ENCODE measurements around the gene P2RY6. TPM values are rescaled to one million over a fixed set of nuclear protein-coding genes. Genes with fewer than 3 reads are reported as not detected.
"Not testable (repeated sequence)": the region's sequence is repeated elsewhere in the genome, so short reads cannot be mapped to it uniquely, and the experiment has no call there.

P2RY6 gene, protein sequence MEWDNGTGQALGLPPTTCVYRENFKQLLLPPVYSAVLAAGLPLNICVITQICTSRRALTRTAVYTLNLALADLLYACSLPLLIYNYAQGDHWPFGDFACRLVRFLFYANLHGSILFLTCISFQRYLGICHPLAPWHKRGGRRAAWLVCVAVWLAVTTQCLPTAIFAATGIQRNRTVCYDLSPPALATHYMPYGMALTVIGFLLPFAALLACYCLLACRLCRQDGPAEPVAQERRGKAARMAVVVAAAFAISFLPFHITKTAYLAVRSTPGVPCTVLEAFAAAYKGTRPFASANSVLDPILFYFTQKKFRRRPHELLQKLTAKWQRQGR
- 1.1 TPM in 1 of 2 replicates, not detected in the other for total RNA-seq

DNA sequence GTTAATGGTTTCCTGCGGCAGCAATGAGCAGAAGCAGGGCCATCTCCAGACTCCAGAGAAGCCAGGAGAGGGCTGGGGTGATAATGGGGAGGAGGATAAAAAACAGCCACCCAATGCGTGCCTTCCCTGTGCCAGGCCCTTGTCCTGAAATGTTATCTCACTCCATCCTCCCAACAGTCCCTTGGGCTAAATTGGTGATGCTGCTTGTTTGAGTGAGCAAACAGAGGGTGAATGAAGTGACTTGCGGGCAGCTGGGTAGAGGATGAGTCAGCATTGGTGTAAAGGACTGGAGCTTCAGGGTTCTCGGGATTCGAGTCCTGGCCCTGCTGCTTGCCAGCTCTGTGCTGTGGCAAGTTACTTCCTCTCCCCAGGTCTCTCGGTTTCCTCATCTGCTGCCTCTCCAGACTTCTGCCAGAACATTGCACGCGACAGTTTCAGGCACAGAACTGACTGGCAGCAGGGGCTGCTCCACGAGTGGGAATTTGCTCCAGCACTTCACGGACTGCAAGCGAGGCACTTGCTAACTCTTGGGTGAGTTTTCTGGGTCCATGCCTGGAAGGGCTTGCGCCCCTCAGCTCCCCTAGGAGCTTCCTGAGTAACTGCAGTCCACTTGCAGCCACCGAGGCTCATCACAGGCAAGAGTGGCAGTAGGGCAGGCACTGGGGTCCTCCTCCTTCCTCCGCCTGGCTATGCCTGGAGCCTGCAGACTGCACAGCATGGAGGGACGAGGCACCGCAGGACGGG, at the start of gene P2RY6:
Gene P2RY6, plus strand, starts transcription at position 403 of the 744 bp plus-strand sequence. CDS start 24,181 bp downstream, outside the sequence.
- no peak for DNase-seq (ENCODE audit: extremely low read depth, low read depth, low spot score)

DNA sequence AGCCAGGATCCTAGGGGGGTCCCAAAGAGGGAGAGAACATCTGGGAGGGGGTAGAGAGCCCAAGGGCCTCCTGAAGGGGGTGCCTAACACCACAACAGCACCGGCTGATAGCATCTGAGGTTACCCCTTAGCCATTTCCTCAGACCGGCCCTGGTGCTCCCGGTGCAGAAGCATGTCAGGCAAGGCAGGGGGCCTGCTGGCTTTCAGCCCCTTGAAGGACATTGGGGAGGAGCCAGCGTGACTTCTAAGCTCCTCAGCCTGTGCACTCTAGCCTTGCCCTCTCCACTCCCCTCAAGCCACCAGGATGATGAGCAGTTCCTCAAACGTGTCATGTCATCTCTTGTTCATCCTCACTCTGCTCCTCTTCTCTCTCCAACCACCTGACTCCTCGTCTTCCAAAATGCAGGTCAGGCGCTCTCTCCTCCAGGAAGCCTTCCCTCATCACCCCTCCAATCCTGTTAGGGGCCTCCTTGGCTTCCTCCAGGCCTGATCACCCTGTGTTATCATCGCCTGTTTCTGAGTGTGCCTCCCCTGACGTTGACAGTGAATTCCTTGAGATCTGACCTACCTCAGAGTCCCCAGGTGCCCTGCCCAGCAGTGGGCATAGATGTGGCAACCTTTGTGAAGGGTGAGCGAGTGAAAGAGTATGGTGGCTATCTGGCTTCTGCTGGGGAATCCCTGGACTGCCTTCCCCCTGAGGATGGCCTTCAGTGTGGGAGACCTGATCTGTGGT, 48.0 kb upstream of the P2RY6 start:
- DNase-seq (ENCODE audit: extremely low read depth, low read depth, low spot score), result no peak

DNA sequence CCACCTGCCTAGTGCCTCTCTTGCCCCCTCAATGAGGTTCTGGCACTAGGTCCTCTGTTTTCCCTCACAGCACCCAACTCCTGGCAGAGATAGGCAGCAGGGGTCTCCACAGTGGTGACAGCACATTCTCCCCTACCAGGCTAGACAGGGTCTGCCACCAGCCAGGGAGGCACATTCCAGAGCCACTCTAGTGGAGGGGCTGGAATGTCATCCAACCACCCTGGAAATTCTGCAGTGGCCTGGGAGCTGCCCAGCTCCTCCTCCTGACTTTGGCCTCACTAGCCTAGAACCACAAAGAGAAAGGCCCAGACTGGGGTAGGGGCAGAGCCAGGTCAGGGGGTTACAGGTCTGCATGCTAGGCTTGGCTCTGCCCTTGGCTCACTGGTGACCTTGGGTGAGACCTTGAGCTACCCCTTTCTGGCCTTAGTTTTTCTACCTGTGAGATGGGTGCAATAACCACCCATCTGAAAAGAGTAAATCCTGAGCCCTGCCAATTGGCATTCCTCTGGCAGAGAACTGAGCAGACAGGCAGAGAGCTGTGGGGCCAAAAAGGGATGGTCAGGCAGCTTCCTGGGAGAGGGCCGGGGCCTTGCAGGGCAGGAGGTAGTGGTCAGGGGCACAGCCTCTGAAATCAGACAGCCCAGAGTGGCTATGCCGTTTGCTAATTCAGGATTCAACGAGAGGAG, 47.0 kb upstream of the P2RY6 start:
- DNase-seq (ENCODE audit: extremely low read depth, low read depth, low spot score), result no peak

DNA sequence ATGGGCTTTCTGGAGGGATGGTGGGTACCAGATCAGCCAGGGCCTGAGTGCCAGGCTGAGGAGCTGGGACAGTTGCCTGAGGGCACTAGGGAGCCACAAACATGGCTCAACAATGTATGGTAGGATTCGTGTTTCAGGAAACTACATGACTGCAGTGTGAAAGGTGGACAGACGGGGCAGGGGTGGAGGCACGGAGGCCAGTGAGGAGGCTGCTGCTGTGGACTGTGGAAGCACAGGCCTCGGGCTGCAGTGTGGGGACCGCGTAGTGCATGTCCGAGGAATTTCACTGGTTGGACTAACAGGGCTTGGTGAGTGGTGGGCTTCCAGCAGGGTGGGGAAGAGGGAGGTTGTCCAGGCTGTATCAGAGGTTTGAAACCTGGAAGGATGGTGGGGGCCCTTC, 46.3 kb upstream of the P2RY6 start:
- no peak for DNase-seq (ENCODE audit: extremely low read depth, low read depth, low spot score)

DNA sequence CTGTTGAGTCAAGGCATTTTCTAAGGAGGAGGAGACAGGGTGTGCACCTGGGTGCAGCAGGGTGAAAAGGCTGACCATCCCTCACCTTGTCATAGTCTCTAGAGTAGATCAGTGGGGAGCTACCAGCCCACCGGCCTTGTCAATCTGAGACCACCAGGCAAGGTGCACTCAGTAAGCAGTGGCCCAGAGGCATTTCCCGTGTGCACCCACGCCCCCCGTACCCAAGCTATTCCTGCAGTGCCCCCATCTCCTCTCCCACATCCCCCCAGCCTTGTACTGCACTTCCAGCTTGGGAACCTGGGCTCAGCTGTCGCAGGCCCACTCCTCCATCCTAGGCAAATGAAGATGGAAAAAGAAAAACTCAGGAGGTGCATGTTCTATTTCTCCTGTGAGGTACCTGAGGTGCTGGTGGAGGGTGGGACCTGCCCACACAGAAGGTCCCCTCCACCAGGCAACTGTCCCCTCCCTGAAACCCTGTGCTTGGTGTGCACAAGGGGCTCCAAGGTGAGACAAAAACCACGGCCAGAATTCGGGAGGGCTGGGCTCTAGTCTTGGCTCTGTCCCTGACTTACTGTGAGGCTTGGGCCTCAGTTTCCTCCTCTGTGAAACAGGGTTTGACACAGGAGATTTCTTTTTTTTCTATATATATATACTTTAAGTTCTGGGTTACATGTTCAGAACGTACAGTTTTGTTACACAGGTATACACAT, 45.7 kb upstream of the P2RY6 start:
- no peak for DNase-seq (ENCODE audit: extremely low read depth, low read depth, low spot score)

DNA sequence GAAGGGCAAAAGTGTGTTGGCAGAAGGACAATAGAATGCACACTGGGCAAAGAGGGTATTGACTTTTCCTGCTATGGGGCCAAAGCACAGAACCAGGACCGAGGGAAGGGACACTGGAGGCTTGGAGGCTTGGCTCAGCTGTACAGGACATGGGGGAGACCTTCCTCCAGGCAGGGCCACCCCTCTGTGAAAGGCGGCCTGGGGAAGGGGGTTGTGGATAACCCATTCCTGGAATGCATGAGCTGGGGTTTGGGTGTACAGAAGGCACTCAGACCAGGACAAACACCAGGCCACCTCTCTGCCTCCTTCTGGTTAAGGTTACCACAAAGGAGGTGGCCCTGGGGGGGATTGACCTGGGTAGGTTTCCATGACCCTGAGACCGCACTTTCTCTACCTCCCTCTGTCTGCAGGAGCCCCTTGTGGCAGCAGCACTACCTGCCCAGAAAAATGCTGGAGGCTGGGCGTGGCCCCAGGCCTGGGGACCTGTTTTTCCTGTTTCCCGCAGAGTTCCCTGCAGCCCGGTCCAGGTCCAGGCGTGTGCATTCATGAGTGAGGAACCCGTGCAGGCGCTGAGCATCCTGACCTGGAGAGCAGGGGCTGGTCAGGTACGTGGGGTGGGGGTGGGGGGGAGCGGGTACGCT, 44.4 kb upstream of the P2RY6 start:
- DNase-seq (ENCODE audit: extremely low read depth, low read depth, low spot score), result no peak

DNA sequence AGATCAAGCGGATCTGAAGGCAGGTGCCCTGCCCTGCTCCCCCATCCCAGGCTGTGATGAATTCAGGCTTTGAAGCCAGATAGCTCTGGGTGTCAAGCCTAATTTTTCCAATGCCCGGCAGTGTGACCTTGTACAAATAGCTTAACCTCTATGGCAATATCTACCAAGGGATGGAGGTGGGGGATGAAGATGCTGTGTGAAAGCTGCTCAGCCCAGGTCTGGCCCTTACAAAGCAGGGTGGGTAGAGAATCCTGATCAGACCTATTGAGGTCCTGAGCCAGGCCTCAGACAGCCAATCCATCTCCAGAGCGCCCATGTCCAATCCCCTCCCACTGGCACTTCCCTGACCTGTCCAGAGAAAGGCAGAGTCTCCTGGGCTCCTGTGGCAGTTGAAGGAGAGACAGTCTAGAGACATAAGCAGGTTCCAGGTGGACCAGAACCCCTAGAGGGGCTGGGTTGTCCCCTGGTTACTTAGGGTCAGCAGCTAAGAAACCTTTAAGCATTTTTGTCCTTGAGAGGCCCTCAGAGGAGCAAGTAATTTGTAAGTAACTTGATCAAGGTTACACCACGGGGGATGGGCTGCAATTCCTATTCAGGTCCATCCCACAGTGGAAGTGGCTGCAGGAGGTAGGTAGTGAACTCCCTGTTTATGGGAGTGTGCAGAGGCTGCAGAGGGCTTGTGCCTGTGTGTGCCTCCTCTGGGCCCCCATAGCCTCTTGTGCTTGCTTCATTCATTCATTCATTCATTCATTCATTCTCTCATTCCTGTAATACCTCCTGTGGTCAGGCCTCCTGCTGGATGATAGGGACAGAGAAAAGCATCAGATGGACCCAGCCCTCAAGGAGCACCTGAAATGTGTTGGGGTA, 43.6 kb upstream of the P2RY6 start:
- DNase-seq (ENCODE audit: extremely low read depth, low read depth, low spot score), result no peak

DNA sequence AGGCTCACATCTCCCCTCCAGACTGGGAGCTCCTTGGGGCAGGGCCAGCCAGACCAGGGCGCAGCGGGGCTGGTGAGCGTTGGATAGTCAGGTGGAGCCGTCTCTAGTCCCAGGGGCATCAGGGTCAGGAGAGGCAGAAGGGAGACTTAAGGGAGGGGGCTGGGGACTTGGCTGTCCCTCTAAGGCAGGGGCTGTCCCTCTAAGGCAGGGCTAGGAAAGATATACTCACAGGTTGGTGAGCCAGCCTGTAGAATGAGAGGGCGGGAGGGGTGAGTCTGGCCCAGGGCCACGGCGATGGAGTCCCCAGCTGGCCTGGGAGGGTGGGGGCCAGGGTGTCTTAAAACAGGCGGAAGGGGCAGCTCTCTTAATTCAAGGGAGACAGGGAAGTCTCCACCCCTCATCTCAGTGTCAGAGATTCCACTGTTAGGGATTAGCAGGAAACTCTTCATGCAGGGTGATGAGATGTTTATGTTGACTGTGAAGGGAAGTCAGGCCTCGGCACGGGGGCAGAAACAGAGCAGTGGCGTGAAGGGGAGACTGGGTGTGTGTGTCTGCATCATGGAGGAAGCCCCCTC, 42.7 kb upstream of the P2RY6 start:
- DNase-seq (ENCODE audit: extremely low read depth, low read depth, low spot score), result no peak

DNA sequence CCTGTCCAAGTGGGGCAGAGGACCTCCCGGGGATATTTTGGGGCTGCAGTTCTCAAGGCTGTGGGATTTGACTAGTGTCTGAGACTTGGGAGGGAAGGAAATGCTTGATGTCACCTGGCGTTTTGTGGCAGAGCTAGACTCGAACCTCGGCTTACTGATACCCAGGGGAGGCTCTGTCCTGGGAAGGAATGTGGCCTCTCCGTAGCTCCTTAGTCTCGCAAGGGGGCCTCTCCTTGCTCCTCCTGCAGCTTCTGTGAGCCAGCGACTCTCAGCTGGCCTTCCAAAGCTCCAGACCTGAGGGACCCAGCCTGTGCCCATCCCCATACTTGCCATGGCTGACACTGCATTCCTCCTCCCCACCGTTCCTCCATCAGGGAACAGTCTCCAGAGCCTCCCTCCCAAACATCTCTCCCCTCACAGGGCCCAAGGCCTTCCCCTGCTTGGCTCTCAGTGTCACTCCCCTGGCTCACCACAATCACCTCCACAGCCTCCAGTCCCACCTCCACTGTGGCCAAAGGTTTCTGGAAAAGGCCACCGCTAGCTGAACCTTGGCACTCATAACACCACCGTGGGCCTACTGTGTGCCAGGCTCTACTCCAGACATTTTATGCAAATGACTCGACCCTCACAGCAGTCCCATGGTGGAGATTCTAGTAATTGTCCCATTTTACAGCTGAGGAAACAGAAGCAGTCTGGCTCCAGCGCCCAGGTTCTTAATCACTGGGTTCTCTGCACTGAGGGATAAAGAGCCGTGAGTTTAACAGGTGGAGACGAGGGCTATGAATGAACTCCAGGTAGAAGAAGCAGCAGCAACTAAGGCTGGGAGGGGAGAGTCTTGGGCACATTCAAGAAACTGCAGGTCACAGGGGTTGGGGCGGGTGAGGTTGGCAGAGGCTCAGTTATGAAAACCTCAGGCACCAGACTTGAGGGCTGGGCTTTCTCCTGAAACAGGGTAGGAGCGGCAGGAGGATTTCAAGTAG, 42.0 kb upstream of the P2RY6 start:
- no peak for DNase-seq (ENCODE audit: extremely low read depth, low read depth, low spot score)

DNA sequence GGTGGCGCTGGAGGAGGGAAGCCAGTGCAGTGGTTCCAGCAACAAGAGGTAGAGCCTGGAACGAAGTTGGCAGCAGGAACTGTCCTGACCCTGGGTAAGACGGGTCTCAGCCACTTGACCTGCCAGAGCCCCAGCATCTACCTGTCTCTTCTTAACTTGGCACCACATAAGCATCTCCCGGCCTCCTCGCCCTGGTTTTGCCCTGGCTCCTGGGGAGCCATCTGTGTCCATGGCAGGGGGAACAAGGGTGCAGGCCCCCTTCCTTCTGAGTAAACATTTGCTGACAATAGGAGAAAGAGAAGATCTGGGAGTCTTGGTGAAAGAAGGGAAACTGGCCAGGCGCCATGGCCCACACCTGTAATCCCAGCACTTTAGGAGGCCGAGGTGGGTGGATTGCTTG, 41.2 kb upstream of the P2RY6 start:
- DNase-seq (ENCODE audit: extremely low read depth, low read depth, low spot score), result no peak

DNA sequence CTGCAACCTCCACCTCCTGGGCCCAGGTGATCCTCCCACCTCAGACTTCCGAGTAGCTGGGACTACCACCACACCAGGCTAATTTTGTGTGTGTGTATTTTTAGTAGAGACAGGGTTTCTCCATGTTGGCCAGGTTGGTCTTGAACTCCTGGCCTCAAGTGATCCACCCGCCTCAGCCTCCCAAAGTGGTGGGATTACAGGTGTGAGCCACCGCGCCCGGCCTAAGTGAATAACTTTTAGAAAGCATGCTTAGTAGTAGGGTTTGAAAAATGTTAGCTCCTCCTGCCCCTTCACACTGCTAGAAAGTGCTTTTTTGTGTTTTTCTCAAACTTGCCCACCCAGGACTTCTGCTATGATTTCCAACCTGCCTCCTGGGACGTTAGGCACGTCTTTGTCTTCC, 39.7 kb upstream of the P2RY6 start:
- DNase-seq (ENCODE audit: extremely low read depth, low read depth, low spot score), result not testable (repeated sequence)

DNA sequence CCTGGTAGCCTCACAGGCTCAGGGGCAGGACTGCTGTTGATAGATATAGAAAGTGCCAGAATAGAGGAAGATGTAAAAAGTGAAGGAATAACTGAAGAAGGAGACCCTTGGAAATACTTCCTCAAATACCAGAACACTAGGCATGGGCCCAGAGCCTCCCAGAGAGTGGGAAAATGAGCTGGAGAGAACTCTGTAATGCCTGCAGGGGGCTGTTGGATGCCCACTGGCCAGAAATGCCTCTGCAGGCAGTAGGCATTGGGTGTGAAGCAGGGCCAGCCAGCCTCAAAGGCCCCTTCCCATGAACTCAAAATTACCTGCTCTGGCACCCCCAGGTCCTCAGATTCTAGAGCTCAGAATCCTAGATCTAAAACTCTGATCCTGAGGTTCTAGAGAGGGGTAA, 38.9 kb upstream of the P2RY6 start:
- no peak for DNase-seq (ENCODE audit: extremely low read depth, low read depth, low spot score)

DNA sequence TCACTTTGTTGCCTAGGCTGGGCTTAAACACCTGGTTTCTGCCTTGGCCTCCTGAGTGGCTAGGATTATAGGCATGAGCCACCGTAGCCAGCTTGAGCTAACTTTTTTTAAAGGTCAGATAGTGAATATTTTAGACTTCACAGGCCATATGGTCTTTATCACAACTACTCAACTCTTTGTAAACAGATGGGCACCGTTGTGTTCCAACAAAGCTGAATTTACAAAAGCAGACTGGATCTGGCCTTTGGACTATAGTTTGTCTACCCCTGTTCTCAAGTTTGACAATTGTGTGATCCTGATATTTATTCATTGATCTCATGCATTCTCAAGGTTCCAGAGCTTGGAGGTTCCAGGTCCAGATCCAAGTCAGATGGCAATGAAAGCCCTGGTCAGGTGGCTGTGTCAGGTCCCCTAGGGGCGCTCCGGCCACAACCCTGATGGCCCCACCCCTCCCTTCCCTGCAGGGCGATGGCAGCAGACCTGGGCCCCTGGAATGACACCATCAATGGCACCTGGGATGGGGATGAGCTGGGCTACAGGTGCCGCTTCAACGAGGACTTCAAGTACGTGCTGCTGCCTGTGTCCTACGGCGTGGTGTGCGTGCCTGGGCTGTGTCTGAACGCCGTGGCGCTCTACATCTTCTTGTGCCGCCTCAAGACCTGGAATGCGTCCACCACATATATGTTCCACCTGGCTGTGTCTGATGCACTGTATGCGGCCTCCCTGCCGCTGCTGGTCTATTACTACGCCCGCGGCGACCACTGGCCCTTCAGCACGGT, 38.3 kb upstream of the P2RY6 start:
- DNase-seq (ENCODE audit: extremely low read depth, low read depth, low spot score), result no peak

DNA sequence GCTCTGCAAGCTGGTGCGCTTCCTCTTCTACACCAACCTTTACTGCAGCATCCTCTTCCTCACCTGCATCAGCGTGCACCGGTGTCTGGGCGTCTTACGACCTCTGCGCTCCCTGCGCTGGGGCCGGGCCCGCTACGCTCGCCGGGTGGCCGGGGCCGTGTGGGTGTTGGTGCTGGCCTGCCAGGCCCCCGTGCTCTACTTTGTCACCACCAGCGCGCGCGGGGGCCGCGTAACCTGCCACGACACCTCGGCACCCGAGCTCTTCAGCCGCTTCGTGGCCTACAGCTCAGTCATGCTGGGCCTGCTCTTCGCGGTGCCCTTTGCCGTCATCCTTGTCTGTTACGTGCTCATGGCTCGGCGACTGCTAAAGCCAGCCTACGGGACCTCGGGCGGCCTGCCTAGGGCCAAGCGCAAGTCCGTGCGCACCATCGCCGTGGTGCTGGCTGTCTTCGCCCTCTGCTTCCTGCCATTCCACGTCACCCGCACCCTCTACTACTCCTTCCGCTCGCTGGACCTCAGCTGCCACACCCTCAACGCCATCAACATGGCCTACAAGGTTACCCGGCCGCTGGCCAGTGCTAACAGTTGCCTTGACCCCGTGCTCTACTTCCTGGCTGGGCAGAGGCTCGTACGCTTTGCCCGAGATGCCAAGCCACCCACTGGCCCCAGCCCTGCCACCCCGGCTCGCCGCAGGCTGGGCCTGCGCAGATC, 37.5 kb upstream of the P2RY6 start:
- no peak for DNase-seq (ENCODE audit: extremely low read depth, low read depth, low spot score)

DNA sequence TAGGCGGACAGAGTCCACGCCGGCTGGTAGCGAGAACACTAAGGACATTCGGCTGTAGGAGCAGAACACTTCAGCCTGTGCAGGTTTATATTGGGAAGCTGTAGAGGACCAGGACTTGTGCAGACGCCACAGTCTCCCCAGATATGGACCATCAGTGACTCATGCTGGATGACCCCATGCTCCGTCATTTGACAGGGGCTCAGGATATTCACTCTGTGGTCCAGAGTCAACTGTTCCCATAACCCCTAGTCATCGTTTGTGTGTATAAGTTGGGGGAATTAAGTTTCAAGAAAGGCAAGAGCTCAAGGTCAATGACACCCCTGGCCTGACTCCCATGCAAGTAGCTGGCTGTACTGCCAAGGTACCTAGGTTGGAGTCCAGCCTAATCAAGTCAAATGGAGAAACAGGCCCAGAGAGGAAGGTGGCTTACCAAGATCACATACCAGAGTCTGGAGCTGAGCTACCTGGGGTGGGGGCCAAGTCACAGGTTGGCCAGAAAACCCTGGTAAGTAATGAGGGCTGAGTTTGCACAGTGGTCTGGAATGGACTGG, 36.8 kb upstream of the P2RY6 start:
- no peak for DNase-seq (ENCODE audit: extremely low read depth, low read depth, low spot score)

All from glomerular endothelial cell (primary cell).